WERI-Rb-1 (cell line): Measurements from ENCODE around the gene NPAS1.

Experiments
- DNase-seq: peaks from one replicate; pipeline ENCODE4 v3.0.0-alpha.2; 2020
- H3K27ac ChIP-seq: fragments of 250-450 bp; sonication (Bioruptor Pico); 2 replicates; pipeline ENCODE4 v1.5.1; 2020; ENCODE audit warnings: mild to moderate bottlenecking, moderate library complexity
- H3K27me3 ChIP-seq: fragments of 250-450 bp; sonication (Bioruptor Pico); 2 replicates; pipeline ENCODE4 v1.5.1; 2021; ENCODE audit warnings: mild to moderate bottlenecking, low read depth, moderate library complexity; ENCODE audit not compliant: insufficient read depth, severe bottlenecking
- H3K36me3 ChIP-seq: fragments of 250-450 bp; sonication (Bioruptor Pico); 2 replicates; pipeline ENCODE4 v1.5.1; 2020; ENCODE audit warnings: mild to moderate bottlenecking, moderate library complexity
- H3K4me3 ChIP-seq: 2 replicates; pipeline ENCODE4 v1.5.1; 2011; ENCODE audit warnings: low read depth, mild to moderate bottlenecking, control low read depth, low read length
- H3K9me3 ChIP-seq: fragments of 250-450 bp; sonication (Bioruptor Pico); 2 replicates; pipeline ENCODE4 v1.5.1; 2021; ENCODE audit warnings: mild to moderate bottlenecking, moderate library complexity; ENCODE audit not compliant: severe bottlenecking
- TF ChIP-seq, protein P1 (sequence below): IDR thresholded peaks from 2 replicates; pipeline ENCODE4 v1.5.1; 2011; ENCODE audit warnings: low read depth, mild to moderate bottlenecking, control low read depth, inconsistent platforms, low read length

NPAS1 gene

GRCh38 chr19:47093841-47094240 lies 74.2 kb downstream of the NPAS1 start:
- Histone ChIP-seq H3K27ac (no peak overlapping the region), H3K27me3 (no peaks in the 10 kb centered on the region), H3K9me3 (no peaks in the 10 kb centered on the region), H3K36me3 (peaks cover 61% of the 10 kb centered on the region), H3K4me3 (no peak overlapping the region)
- no peak for DNase-seq
- TF ChIP-seq, protein P1, sequence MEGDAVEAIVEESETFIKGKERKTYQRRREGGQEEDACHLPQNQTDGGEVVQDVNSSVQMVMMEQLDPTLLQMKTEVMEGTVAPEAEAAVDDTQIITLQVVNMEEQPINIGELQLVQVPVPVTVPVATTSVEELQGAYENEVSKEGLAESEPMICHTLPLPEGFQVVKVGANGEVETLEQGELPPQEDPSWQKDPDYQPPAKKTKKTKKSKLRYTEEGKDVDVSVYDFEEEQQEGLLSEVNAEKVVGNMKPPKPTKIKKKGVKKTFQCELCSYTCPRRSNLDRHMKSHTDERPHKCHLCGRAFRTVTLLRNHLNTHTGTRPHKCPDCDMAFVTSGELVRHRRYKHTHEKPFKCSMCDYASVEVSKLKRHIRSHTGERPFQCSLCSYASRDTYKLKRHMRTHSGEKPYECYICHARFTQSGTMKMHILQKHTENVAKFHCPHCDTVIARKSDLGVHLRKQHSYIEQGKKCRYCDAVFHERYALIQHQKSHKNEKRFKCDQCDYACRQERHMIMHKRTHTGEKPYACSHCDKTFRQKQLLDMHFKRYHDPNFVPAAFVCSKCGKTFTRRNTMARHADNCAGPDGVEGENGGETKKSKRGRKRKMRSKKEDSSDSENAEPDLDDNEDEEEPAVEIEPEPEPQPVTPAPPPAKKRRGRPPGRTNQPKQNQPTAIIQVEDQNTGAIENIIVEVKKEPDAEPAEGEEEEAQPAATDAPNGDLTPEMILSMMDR = no peak

DNA sequence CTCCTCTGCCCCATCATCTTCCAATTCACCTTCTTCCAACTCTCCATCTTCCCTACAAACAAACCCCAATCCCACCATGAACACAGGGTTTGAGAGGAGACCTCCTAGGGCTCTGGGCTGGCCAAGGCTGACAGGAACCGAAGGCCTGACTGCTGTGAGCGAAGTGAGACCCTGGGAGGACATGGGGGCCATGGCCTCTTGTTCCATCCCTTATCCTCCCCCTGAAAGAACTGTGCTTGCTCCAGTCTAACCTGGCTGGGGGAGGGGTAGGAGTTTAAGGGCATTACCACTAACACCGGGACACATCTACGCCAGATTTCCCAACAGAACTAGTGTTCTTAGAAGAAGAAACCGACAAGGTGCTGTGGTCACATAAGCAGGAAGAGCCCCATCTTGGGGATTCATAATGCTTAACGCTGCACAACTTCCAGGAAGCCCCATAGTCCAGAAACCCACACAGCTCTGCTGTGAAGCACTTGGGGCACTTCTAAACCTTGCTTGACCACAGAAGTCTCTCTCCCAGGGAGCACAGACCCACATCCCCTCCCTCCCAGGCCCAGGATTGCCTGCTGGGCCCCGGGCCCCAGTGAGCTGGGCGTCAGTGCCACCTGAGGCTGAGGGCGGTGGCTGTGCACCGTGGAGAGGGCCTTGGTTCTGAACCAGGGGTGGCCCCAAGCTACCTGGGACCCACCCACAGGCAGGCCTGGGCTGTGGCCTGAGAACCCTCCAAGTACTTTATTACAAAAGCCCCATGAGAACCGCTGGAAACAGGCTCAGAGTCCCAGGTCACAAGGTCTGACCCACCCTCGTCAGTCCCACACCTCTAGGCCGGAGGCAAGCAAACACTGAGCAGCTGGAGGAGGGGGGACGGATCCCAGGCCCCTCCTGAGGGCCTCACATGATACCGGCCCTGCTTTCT lies 75.2 kb downstream of the NPAS1 start:
- TF ChIP-seq, protein P1 = no peak
- H3K36me3 ChIP-seq = peaks cover 54% of the 10 kb centered on the region
- H3K9me3 ChIP-seq = no peaks in the 10 kb centered on the region
- no peaks in the 10 kb centered on the region for H3K27me3 ChIP-seq
- no peak overlapping the region for H3K4me3 ChIP-seq
- no peak overlapping the region; the same call in 1 of the 2 replicates for H3K27ac ChIP-seq
- no peak for DNase-seq
